ENCODE results near the gene RGS9BP.

DNA sequence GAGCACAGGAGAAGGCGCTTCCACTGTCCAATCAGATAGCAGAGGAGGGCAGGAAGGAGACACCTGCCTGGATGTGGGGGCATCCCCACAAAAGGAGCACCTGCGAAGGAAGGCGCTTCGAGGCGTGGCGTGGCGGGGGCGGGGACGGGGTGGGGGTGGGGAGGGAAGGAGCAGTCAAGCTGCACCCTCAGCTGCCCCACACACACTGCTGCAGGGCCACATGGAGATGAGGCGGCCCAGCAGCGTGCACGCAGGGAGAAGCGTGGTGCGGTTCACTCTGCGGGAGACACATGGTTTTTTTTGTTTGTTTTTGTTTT, 22.1 kb upstream of the RGS9BP start:
- TF ChIP-seq, protein P1, sequence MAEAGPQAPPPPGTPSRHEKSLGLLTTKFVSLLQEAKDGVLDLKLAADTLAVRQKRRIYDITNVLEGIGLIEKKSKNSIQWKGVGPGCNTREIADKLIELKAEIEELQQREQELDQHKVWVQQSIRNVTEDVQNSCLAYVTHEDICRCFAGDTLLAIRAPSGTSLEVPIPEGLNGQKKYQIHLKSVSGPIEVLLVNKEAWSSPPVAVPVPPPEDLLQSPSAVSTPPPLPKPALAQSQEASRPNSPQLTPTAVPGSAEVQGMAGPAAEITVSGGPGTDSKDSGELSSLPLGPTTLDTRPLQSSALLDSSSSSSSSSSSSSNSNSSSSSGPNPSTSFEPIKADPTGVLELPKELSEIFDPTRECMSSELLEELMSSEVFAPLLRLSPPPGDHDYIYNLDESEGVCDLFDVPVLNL (IDR thresholded peaks at IDR 0.05; ENCODE audit: low read depth, low read length) = no peak
- TF ChIP-seq, protein P2, sequence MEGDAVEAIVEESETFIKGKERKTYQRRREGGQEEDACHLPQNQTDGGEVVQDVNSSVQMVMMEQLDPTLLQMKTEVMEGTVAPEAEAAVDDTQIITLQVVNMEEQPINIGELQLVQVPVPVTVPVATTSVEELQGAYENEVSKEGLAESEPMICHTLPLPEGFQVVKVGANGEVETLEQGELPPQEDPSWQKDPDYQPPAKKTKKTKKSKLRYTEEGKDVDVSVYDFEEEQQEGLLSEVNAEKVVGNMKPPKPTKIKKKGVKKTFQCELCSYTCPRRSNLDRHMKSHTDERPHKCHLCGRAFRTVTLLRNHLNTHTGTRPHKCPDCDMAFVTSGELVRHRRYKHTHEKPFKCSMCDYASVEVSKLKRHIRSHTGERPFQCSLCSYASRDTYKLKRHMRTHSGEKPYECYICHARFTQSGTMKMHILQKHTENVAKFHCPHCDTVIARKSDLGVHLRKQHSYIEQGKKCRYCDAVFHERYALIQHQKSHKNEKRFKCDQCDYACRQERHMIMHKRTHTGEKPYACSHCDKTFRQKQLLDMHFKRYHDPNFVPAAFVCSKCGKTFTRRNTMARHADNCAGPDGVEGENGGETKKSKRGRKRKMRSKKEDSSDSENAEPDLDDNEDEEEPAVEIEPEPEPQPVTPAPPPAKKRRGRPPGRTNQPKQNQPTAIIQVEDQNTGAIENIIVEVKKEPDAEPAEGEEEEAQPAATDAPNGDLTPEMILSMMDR (IDR thresholded peaks at IDR 0.05 in 2 of 3, conservative IDR thresholded peaks at IDR 0.05 in 1 of 3; ENCODE audit: control insufficient read depth in 2 of 3, extremely low read depth in 1 of 3, insufficient read depth in 1 of 3, low read depth in 3 of 3, low read length in 3 of 3) = no peak
- TF ChIP-seq, protein P3, sequence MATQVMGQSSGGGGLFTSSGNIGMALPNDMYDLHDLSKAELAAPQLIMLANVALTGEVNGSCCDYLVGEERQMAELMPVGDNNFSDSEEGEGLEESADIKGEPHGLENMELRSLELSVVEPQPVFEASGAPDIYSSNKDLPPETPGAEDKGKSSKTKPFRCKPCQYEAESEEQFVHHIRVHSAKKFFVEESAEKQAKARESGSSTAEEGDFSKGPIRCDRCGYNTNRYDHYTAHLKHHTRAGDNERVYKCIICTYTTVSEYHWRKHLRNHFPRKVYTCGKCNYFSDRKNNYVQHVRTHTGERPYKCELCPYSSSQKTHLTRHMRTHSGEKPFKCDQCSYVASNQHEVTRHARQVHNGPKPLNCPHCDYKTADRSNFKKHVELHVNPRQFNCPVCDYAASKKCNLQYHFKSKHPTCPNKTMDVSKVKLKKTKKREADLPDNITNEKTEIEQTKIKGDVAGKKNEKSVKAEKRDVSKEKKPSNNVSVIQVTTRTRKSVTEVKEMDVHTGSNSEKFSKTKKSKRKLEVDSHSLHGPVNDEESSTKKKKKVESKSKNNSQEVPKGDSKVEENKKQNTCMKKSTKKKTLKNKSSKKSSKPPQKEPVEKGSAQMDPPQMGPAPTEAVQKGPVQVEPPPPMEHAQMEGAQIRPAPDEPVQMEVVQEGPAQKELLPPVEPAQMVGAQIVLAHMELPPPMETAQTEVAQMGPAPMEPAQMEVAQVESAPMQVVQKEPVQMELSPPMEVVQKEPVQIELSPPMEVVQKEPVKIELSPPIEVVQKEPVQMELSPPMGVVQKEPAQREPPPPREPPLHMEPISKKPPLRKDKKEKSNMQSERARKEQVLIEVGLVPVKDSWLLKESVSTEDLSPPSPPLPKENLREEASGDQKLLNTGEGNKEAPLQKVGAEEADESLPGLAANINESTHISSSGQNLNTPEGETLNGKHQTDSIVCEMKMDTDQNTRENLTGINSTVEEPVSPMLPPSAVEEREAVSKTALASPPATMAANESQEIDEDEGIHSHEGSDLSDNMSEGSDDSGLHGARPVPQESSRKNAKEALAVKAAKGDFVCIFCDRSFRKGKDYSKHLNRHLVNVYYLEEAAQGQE (IDR thresholded peaks at IDR 0.05; ENCODE audit: low read depth, low read length) = no peak
- no peak for TF ChIP-seq CBX3 (IDR thresholded peaks at IDR 0.05; ENCODE audit: borderline replicate concordance, low read depth)
- TF ChIP-seq POLR2A (IDR thresholded peaks at IDR 0.05; ENCODE audit: low read depth, low read length) = no peak
- no peak for TF ChIP-seq IKZF1 (conservative IDR thresholded peaks at IDR 0.05)
- TF ChIP-seq EZH2 (IDR thresholded peaks at IDR 0.05; ENCODE audit: borderline replicate concordance, control insufficient read depth, low read depth, low read length) = no peak
- no peak for TF ChIP-seq FOS (IDR thresholded peaks at IDR 0.05; ENCODE audit: borderline replicate concordance, extremely low read depth, insufficient read length)
- no peak for TF ChIP-seq POLR2AphosphoS5 (IDR thresholded peaks at IDR 0.05; ENCODE audit: low read length)
- no peak for TF ChIP-seq ZSCAN29 (IDR thresholded peaks at IDR 0.05)
- TF ChIP-seq NRF1 (conservative IDR thresholded peaks at IDR 0.05; ENCODE audit: low read depth, low read length) = no peak
- no peak for TF ChIP-seq HDAC2 (IDR thresholded peaks at IDR 0.05)
